Amygdala (tissue), 56 donors: ENCODE results near the gene COPG1.
"Not testable (repeated sequence)": the region's sequence is repeated elsewhere in the genome, so short reads cannot be mapped to it uniquely, and the experiment has no call there.

Source experiments
- DNase-seq, 56 donors: peaks; one replicate each; lab custom pipeline; 2025; lab: John Stamatoyannopoulos, UW

COPG1 gene

GRCh38 chr3:129238945-129239705, 10.3 kb upstream of the COPG1 start:
- no peak for DNase-seq

GRCh38 chr3:129239991-129240390, 9.4 kb upstream of the COPG1 start:
- no peak for DNase-seq

GRCh38 chr3:129240436-129240835, 9.0 kb upstream of the COPG1 start:
- peak in 8 of 56 donors; percentile 5 to 36 (median 20) for DNase-seq

GRCh38 chr3:129245141-129245540, 4.3 kb upstream of the COPG1 start:
- DNase-seq: no peak

GRCh38 chr3:129245641-129246306, 3.6 kb upstream of the COPG1 start:
- peak in 51 of 56 donors; percentile 6 to 84 (median 49) for DNase-seq

GRCh38 chr3:129246636-129247035, 2.8 kb upstream of the COPG1 start:
- no peak for DNase-seq

GRCh38 chr3:129248286-129248979, 973 bp upstream of the COPG1 start:
- DNase-seq: no peak

- no peak for DNase-seq
Observed at GRCh38 chr3:129252748-129253147, 3.3 kb downstream of the COPG1 start.

- no peak for DNase-seq
Observed at GRCh38 chr3:129254536-129255230, 5.3 kb downstream of the COPG1 start.

- DNase-seq: no peak
Observed at GRCh38 chr3:129256270-129256669, 6.9 kb downstream of the COPG1 start.

GRCh38 chr3:129257609-129258008, 8.2 kb downstream of the COPG1 start:
- no peak for DNase-seq

GRCh38 chr3:129259612-129260477, 10.4 kb downstream of the COPG1 start:
- no peak for DNase-seq

- DNase-seq: no peak
Observed at GRCh38 chr3:129260606-129261005, 11.2 kb downstream of the COPG1 start.

GRCh38 chr3:129261894-129262293, 12.5 kb downstream of the COPG1 start:
- no peak for DNase-seq

- no peak for DNase-seq
Observed at GRCh38 chr3:129263161-129263910, 13.9 kb downstream of the COPG1 start.

GRCh38 chr3:129264994-129265393, 15.6 kb downstream of the COPG1 start:
- DNase-seq: not testable (repeated sequence)

- DNase-seq: no peak
Observed at GRCh38 chr3:129266651-129267050, 17.2 kb downstream of the COPG1 start.

- no peak for DNase-seq
Observed at GRCh38 chr3:129268396-129268795, 19.0 kb downstream of the COPG1 start.

GRCh38 chr3:129271674-129272073, 22.3 kb downstream of the COPG1 start:
- DNase-seq: no peak
